GM23338 (cell line): ENCODE results near the gene TSC2.
"Not testable (repeated sequence)": the region's sequence is repeated elsewhere in the genome, so short reads cannot be mapped to it uniquely, and the experiment has no call there.

Source experiments
- CREB1 ChIP-seq: fragments of 250-450 bp; sonication (Bioruptor Pico); IDR thresholded peaks from 2 replicates; pipeline ENCODE4 v1.5.0; 2020; ENCODE audit warnings: low read depth, mild to moderate bottlenecking, moderate library complexity
- EZH2 ChIP-seq: fragments of 200-600 bp; sonication (generic); IDR thresholded peaks from one replicate; pipeline ENCODE4 v1.8.0; 2017; ENCODE audit warnings: antibody characterized with exemption, mild to moderate bottlenecking, low read depth; ENCODE audit not compliant: unreplicated experiment
- EZH2phosphoT487 ChIP-seq: fragments of 200-600 bp; sonication (generic); IDR thresholded peaks from one replicate; pipeline ENCODE4 v1.8.1; 2018; ENCODE audit warnings: antibody characterized with exemption; ENCODE audit not compliant: unreplicated experiment
- POLR2AphosphoS5 ChIP-seq: IDR thresholded peaks from 2 replicates; pipeline ENCODE4 v1.6.1; 2016; ENCODE audit warnings: antibody characterized with exemption, low read depth
- STAT1 ChIP-seq: IDR thresholded peaks from one replicate; pipeline ENCODE4 v1.6.1; 2016; ENCODE audit warnings: antibody characterized with exemption; ENCODE audit not compliant: unreplicated experiment
- ZNF114 ChIP-seq: fragments of 250-450 bp; sonication (Bioruptor Pico); IDR thresholded peaks from 2 replicates; pipeline ENCODE4 v1.5.0; 2020; ENCODE audit warnings: mild to moderate bottlenecking, moderate library complexity
- TF ChIP-seq, protein P1 (sequence below), 2 experiments: fragments of 200-600 bp in 1 of 2; sonication (generic) in 1 of 2; conservative IDR thresholded peaks; 2 replicates each; pipeline versions ENCODE4 v1.5.1 to v1.6.1; 2016 to 2017; ENCODE audit warnings: antibody characterized with exemption in 2 of 2, low read depth in 2 of 2, mild to moderate bottlenecking in 2 of 2, moderate library complexity in 1 of 2
- TF ChIP-seq, protein P2 (sequence below): IDR thresholded peaks from one replicate; pipeline ENCODE4 v1.6.1; 2018; ENCODE audit warnings: antibody characterized with exemption; ENCODE audit not compliant: unreplicated experiment
- TF ChIP-seq, protein P3 (sequence below): IDR thresholded peaks from 2 replicates; pipeline ENCODE4 v1.6.1; 2016; ENCODE audit warnings: antibody characterized with exemption

DNA sequence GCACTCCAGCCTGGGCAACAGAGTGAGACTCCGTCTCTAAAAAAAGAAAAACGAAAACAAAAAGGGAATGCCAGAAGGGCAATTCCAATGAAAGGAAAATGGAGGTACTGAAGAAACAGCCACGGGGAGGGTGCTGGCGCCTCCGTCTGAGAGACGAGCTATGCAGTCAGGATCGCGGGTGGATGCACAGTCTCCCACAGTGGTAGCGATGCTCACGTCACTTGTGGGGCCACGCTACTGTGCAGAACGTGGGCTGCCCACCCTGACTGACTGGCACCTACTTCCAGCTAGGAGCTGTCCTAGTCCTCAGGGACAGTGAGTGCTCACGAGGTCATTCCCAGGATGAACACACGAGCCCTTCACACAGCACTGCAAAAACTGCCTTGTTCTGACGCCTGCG is 53.8 kb downstream of the TSC2 start:
- TF ChIP-seq, protein P1, sequence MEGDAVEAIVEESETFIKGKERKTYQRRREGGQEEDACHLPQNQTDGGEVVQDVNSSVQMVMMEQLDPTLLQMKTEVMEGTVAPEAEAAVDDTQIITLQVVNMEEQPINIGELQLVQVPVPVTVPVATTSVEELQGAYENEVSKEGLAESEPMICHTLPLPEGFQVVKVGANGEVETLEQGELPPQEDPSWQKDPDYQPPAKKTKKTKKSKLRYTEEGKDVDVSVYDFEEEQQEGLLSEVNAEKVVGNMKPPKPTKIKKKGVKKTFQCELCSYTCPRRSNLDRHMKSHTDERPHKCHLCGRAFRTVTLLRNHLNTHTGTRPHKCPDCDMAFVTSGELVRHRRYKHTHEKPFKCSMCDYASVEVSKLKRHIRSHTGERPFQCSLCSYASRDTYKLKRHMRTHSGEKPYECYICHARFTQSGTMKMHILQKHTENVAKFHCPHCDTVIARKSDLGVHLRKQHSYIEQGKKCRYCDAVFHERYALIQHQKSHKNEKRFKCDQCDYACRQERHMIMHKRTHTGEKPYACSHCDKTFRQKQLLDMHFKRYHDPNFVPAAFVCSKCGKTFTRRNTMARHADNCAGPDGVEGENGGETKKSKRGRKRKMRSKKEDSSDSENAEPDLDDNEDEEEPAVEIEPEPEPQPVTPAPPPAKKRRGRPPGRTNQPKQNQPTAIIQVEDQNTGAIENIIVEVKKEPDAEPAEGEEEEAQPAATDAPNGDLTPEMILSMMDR (conservative IDR thresholded peaks at IDR 0.05; ENCODE audit: low read depth in 2 of 2): not testable (repeated sequence)
- not testable (repeated sequence) for TF ChIP-seq EZH2phosphoT487; CREB1 (CRISPR knock-in tag); ZNF114 (CRISPR knock-in tag); EZH2; STAT1; POLR2AphosphoS5
- TF ChIP-seq, protein P2, sequence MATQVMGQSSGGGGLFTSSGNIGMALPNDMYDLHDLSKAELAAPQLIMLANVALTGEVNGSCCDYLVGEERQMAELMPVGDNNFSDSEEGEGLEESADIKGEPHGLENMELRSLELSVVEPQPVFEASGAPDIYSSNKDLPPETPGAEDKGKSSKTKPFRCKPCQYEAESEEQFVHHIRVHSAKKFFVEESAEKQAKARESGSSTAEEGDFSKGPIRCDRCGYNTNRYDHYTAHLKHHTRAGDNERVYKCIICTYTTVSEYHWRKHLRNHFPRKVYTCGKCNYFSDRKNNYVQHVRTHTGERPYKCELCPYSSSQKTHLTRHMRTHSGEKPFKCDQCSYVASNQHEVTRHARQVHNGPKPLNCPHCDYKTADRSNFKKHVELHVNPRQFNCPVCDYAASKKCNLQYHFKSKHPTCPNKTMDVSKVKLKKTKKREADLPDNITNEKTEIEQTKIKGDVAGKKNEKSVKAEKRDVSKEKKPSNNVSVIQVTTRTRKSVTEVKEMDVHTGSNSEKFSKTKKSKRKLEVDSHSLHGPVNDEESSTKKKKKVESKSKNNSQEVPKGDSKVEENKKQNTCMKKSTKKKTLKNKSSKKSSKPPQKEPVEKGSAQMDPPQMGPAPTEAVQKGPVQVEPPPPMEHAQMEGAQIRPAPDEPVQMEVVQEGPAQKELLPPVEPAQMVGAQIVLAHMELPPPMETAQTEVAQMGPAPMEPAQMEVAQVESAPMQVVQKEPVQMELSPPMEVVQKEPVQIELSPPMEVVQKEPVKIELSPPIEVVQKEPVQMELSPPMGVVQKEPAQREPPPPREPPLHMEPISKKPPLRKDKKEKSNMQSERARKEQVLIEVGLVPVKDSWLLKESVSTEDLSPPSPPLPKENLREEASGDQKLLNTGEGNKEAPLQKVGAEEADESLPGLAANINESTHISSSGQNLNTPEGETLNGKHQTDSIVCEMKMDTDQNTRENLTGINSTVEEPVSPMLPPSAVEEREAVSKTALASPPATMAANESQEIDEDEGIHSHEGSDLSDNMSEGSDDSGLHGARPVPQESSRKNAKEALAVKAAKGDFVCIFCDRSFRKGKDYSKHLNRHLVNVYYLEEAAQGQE: not testable (repeated sequence)
- TF ChIP-seq, protein P3, sequence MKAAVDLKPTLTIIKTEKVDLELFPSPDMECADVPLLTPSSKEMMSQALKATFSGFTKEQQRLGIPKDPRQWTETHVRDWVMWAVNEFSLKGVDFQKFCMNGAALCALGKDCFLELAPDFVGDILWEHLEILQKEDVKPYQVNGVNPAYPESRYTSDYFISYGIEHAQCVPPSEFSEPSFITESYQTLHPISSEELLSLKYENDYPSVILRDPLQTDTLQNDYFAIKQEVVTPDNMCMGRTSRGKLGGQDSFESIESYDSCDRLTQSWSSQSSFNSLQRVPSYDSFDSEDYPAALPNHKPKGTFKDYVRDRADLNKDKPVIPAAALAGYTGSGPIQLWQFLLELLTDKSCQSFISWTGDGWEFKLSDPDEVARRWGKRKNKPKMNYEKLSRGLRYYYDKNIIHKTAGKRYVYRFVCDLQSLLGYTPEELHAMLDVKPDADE: not testable (repeated sequence)
